ENCODE data around the gene KANK4. TPM values are rescaled to one million over a fixed set of nuclear protein-coding genes. Genes with fewer than 3 reads are reported as not detected.

KANK4 gene
- total and polyA plus RNA-seq, 2 of the 4 experiments (the other 2 are of a cell fraction), result not detected

DNA sequence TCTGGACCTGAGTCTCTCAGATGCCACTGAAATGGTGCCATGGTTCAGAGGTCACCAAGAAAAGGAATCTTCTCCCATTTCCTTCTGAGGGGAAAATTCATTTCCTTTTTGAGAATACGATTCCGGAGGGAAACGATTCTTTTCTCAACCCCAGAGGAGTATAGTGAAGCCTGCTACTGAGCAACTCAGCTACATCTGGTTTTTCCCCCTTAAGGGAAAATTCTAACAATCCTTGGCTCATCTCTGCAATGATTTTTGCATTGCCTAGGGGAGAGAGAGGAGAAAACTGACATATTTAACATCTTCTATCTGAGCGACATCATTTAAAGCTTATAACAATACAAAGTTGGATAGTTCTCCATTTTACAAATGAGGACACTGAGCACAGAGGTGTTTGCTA, 22.4 kb upstream of the KANK4 start:
- no peak for TF ChIP-seq POLR2A (IDR thresholded peaks at IDR 0.05; ENCODE audit: low read depth, low read length)
- no peak for TF ChIP-seq MXI1 (IDR thresholded peaks at IDR 0.05; ENCODE audit: borderline replicate concordance, low read depth, low read length)
- TF ChIP-seq SMC3 (IDR thresholded peaks at IDR 0.05; ENCODE audit: low read depth, low read length), result no peak
- no peak for TF ChIP-seq CEBPB (IDR thresholded peaks at IDR 0.05; ENCODE audit: low read depth, low read length)
- TF ChIP-seq RFX5 (IDR thresholded peaks at IDR 0.05; ENCODE audit: low read depth, low read length), result no peak
- no peak for TF ChIP-seq NFE2L2 (IDR thresholded peaks at IDR 0.05; ENCODE audit: low read depth, low read length)
- no peak for TF ChIP-seq CTCF (conservative IDR thresholded peaks at IDR 0.05; ENCODE audit: low read depth, low read length)
- TF ChIP-seq FOS (IDR thresholded peaks at IDR 0.05; ENCODE audit: low read depth, low read length), result no peak
- no peak for TF ChIP-seq RCOR1 (IDR thresholded peaks at IDR 0.05; ENCODE audit: insufficient replicate concordance, low read length)
- no peak for TF ChIP-seq RAD21 (IDR thresholded peaks at IDR 0.05; ENCODE audit: low read length)
- no peak for TF ChIP-seq MAZ (IDR thresholded peaks at IDR 0.05; ENCODE audit: borderline replicate concordance, low read depth, low read length)
- no peak for TF ChIP-seq MAFK (IDR thresholded peaks at IDR 0.05; ENCODE audit: low read depth, low read length)
- TF ChIP-seq, protein P1, sequence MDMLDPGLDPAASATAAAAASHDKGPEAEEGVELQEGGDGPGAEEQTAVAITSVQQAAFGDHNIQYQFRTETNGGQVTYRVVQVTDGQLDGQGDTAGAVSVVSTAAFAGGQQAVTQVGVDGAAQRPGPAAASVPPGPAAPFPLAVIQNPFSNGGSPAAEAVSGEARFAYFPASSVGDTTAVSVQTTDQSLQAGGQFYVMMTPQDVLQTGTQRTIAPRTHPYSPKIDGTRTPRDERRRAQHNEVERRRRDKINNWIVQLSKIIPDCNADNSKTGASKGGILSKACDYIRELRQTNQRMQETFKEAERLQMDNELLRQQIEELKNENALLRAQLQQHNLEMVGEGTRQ (IDR thresholded peaks at IDR 0.05; ENCODE audit: low read depth, low read length), result no peak
- TF ChIP-seq BHLHE40 (IDR thresholded peaks at IDR 0.05; ENCODE audit: low read depth, low read length), result no peak
- dilution Hi-C loops (cut with HindIII; ENCODE audit: low sequenced_read_pairs, unreplicated experiment), result no loop called here
- POLR2A ChIA-PET (ENCODE audit: unreplicated experiment), result no interaction called here
- no peak overlapping the region for H3K27ac ChIP-seq (ENCODE audit: insufficient read depth, low read length)
- H2AFZ ChIP-seq (replicated peaks; ENCODE audit: low read length, poor library complexity), result no peak overlapping the region
- H3K4ac ChIP-seq (ENCODE audit: low read depth, low read length), result no peak overlapping the region
- no peak overlapping the region for H2BK15ac ChIP-seq (ENCODE audit: low read depth, low read length)
- no peak overlapping the region for H4K91ac ChIP-seq (ENCODE audit: insufficient read depth, low read depth, low read length)
- H3K9me1 ChIP-seq (ENCODE audit: insufficient read depth, low read length), result no peaks in the 10 kb centered on the region
- H2BK20ac ChIP-seq (ENCODE audit: low read depth, low read length), result no peak overlapping the region
- WGBS, 2 experiments (ENCODE audit: extremely low coverage in 2 of 2, insufficient read length in 1 of 2), result no CpG with 5 or more reads among the region's 4 CpGs
- H3K9me3 ChIP-seq (ENCODE audit: control insufficient read depth, insufficient read depth, low read length), result 0 out of 2 replicates have a peak, but pooled peaks cover 2% of the 10 kb centered on the region
- no peak overlapping the region for H3K4me2 ChIP-seq (ENCODE audit: low read depth, low read length)
- no peaks in the 10 kb centered on the region for H3K79me1 ChIP-seq (ENCODE audit: low read depth in 1 of 2, low read length in 2 of 2)
- no peak overlapping the region for H3K18ac ChIP-seq (ENCODE audit: low read depth, low read length)
- no peak overlapping the region for H2AK5ac ChIP-seq (ENCODE audit: low read depth, low read length)
- H2BK5ac ChIP-seq (ENCODE audit: low read depth, low read length, poor library complexity, severe bottlenecking), result no peak overlapping the region
- no peak overlapping the region for H2AK9ac ChIP-seq (replicated peaks; ENCODE audit: low read depth, low read length, poor library complexity)
- CTCF ChIA-PET, result no interaction called here
- in situ Hi-C loops (cut with MboI; ENCODE audit: low sequenced_read_pairs), result no loop called here
- no peak overlapping the region for H4K5ac ChIP-seq (ENCODE audit: low read depth, low read length)
- no peak overlapping the region for H3K23ac ChIP-seq (ENCODE audit: low read depth, low read length)
- H3K14ac ChIP-seq (replicated peaks; ENCODE audit: low read depth, low read length), result no peak overlapping the region
- no peak overlapping the region for H3K9ac ChIP-seq (ENCODE audit: low read depth, low read length)
- no peak overlapping the region for H4K8ac ChIP-seq (ENCODE audit: low read depth in 2 of 2, low read length in 2 of 2)
- no peak overlapping the region for H3K4me3 ChIP-seq (ENCODE audit: insufficient read depth, low read depth, low read length)
- H2BK120ac ChIP-seq (ENCODE audit: low read depth, low read length), result no peak overlapping the region
- no peaks in the 10 kb centered on the region for H3K36me3 ChIP-seq (ENCODE audit: control insufficient read depth, insufficient read depth, low read length)
- no peaks in the 10 kb centered on the region for H3K4me1 ChIP-seq (ENCODE audit: control insufficient read depth, insufficient read depth, low read length)
- DNase-seq (no peak), ATAC-seq (ENCODE audit: low read depth) (no peak)
- H3K27me3 ChIP-seq (ENCODE audit: control insufficient read depth, insufficient read depth, low read length), result no peaks in the 10 kb centered on the region
- BruUV-seq (replicated peaks), result no TSS peak
- H3K56ac ChIP-seq (ENCODE audit: extremely low read depth, insufficient read depth, low read length), result no peak overlapping the region
- intact Hi-C loops (cut with micrococcal nuclease), result no loop called here
- no peaks in the 10 kb centered on the region for H4K20me1 ChIP-seq (ENCODE audit: insufficient read depth, low read length)

All from IMR-90 (cell line).